GM10847 (cell line): ENCODE measurements around the gene HOXA5.

Experiments
- POLR2A ChIP-seq: IDR thresholded peaks from 2 replicates; pipeline ENCODE4 v1.6.1; 2011; ENCODE audit not compliant: insufficient read length; ENCODE audit errors: extremely low read depth

The HOXA5 gene

GRCh38 chr7:27143950-27144780 lies 684 bp upstream of the HOXA5 start:
- TF ChIP-seq POLR2A: no peak

GRCh38 chr7:27142580-27143022 lies 880 bp downstream of the HOXA5 start:
- no peak for TF ChIP-seq POLR2A

GRCh38 chr7:27141923-27142579 lies 1.4 kb downstream of the HOXA5 start:
- no peak for TF ChIP-seq POLR2A

GRCh38 chr7:27141137-27141922 lies 2.2 kb downstream of the HOXA5 start:
- TF ChIP-seq POLR2A: no peak

- no peak for TF ChIP-seq POLR2A
Observed at GRCh38 chr7:27140126-27140857, 3.2 kb downstream of the HOXA5 start.

- no peak for TF ChIP-seq POLR2A
Observed at GRCh38 chr7:27139334-27140125, 4.0 kb downstream of the HOXA5 start.

- no peak for TF ChIP-seq POLR2A
Observed at GRCh38 chr7:27138985-27139333, 4.5 kb downstream of the HOXA5 start.

- no peak for TF ChIP-seq POLR2A
Observed at GRCh38 chr7:27138472-27138871, 5.0 kb downstream of the HOXA5 start.

- TF ChIP-seq POLR2A: no peak
Observed at GRCh38 chr7:27137640-27138315, 5.7 kb downstream of the HOXA5 start.

GRCh38 chr7:27134392-27134791 lies 9.1 kb downstream of the HOXA5 start:
- no peak for TF ChIP-seq POLR2A

- TF ChIP-seq POLR2A: no peak
Observed at GRCh38 chr7:27133409-27134231, 9.9 kb downstream of the HOXA5 start.

- no peak for TF ChIP-seq POLR2A
Observed at GRCh38 chr7:27132978-27133377, 10.5 kb downstream of the HOXA5 start.

- TF ChIP-seq POLR2A: no peak
Observed at GRCh38 chr7:27132214-27132613, 11.3 kb downstream of the HOXA5 start.

- no peak for TF ChIP-seq POLR2A
Observed at GRCh38 chr7:27131390-27131819, 12.1 kb downstream of the HOXA5 start.
